ENCODE data around the gene TRAIP. TPM values are rescaled to one million over a fixed set of nuclear protein-coding genes. Genes with fewer than 3 reads are reported as not detected.
"Not testable (repeated sequence)": the region's sequence is repeated elsewhere in the genome, so short reads cannot be mapped to it uniquely, and the experiment has no call there.

The TRAIP gene
- total RNA-seq (2014; rRNA removed; shearing (Covaris generic)) (4.5 and 6.6 TPM in 2 replicates), polyA plus RNA-seq (2016; fragmentation: Nextera tagmentation; extraction: Ambion mirVana) (4.1 and 5.2 TPM in 2 replicates)

GRCh38 chr3:49856181-49857005 is at the start of gene TRAIP:
Gene TRAIP, minus strand, starts transcription at chr3:49856564. Its CDS starts 111 bp downstream, at chr3:49856453.
- H2AFZ ChIP-seq, result peak within 1 kb of the TSS; percentile 98
- H3K36me3 ChIP-seq (ENCODE audit: low read depth), result no peaks in the 10 kb centered on the region
- H3K79me2 ChIP-seq (ENCODE audit: insufficient read depth), result peaks cover 18% of the 10 kb centered on the region
- in situ Hi-C loops (cut with MboI), result no loop called here
- no peaks in the 10 kb centered on the region for H3K4me1 ChIP-seq (ENCODE audit: insufficient read depth)
- H3K9ac ChIP-seq, result peak within 1 kb of the TSS; percentile 82
- H3K9me2 ChIP-seq (ENCODE audit: insufficient read depth), result no peaks in the 10 kb centered on the region
- peak within 1 kb of the TSS; percentile 98 for H3K4me2 ChIP-seq (ENCODE audit: unreplicated experiment)
- no peak for TF ChIP-seq EZH2 (IDR thresholded peaks at IDR 0.05; ENCODE audit: insufficient read depth, poor library complexity, severe bottlenecking)
- no peak for TF ChIP-seq EZH2phosphoT487 (IDR thresholded peaks at IDR 0.05; ENCODE audit: insufficient read depth, low read depth)
- no peaks in the 10 kb centered on the region for H4K20me1 ChIP-seq (ENCODE audit: insufficient read depth)
- 1% methylated on average over 52 of the region's 52 CpGs for WGBS, 2 experiments (ENCODE audit: low coverage in 1 of 2, low lambda C conversion rate in 2 of 2, missing lambda C conversion rate in 2 of 2)
- H3K4me3 ChIP-seq, result peak within 1 kb of the TSS; percentile 98
- H3K9me3 ChIP-seq (ENCODE audit: low read depth), result no peaks in the 10 kb centered on the region
- peak within 1 kb of the TSS; percentile 15; the same call in 1 of the 2 replicates for H3K27ac ChIP-seq
- H3K27me3 ChIP-seq (replicated peaks; ENCODE audit: insufficient read depth), result no peaks in the 10 kb centered on the region
- DNase-seq, result peak; percentile 98
- no peaks in the 10 kb centered on the region for H3F3A ChIP-seq (ENCODE audit: insufficient read depth)

- 97 to 100% methylated on average over 13 of the region's 13 CpGs for WGBS, 2 experiments (ENCODE audit: low coverage in 1 of 2, low lambda C conversion rate in 2 of 2, missing lambda C conversion rate in 2 of 2)
- H4K20me1 ChIP-seq (ENCODE audit: insufficient read depth); H2AFZ ChIP-seq; DNase-seq; H3K4me3 ChIP-seq; H3K9me3 ChIP-seq (ENCODE audit: low read depth); H3K9me2 ChIP-seq (ENCODE audit: insufficient read depth); in situ Hi-C loops (cut with MboI); H3F3A ChIP-seq (ENCODE audit: insufficient read depth); H3K36me3 ChIP-seq (ENCODE audit: low read depth); H3K27me3 ChIP-seq (replicated peaks; ENCODE audit: insufficient read depth); H3K27ac ChIP-seq; H3K4me2 ChIP-seq (ENCODE audit: unreplicated experiment); H3K79me2 ChIP-seq (ENCODE audit: insufficient read depth); H3K9ac ChIP-seq: not testable (repeated sequence)
- peaks cover 20% of the 10 kb centered on the region for H3K4me1 ChIP-seq (ENCODE audit: insufficient read depth)
Measured at GRCh38 chr3:49904448-49904847, 48.1 kb upstream of the TRAIP start.

- Histone ChIP-seq H3K9me2 (ENCODE audit: insufficient read depth) (no peaks in the 10 kb centered on the region), H3K79me2 (ENCODE audit: insufficient read depth) (no peaks in the 10 kb centered on the region), H4K20me1 (ENCODE audit: insufficient read depth) (no peaks in the 10 kb centered on the region), H3K27ac (no peak within 1 kb of the TSS), H3K4me3 (peak within 1 kb of the TSS; percentile 62), H3K27me3 (replicated peaks; ENCODE audit: insufficient read depth) (no peaks in the 10 kb centered on the region), H3K4me2 (ENCODE audit: unreplicated experiment) (peak within 1 kb of the TSS; percentile 59), H3K4me1 (ENCODE audit: insufficient read depth) (peaks cover 20% of the 10 kb centered on the region), H3F3A (ENCODE audit: insufficient read depth) (0 out of 2 replicates have a peak, but pooled peaks cover 5% of the 10 kb centered on the region), H3K36me3 (ENCODE audit: low read depth) (no peaks in the 10 kb centered on the region), H3K9me3 (ENCODE audit: low read depth) (no peaks in the 10 kb centered on the region), H3K9ac (peak within 1 kb of the TSS; percentile 55), H2AFZ (peak within 1 kb of the TSS; percentile 89)
- peak; percentile 74 for DNase-seq
- no peak for TF ChIP-seq EZH2phosphoT487 (IDR thresholded peaks at IDR 0.05; ENCODE audit: insufficient read depth, low read depth)
- no peak for TF ChIP-seq EZH2 (IDR thresholded peaks at IDR 0.05; ENCODE audit: insufficient read depth, poor library complexity, severe bottlenecking)
- 34 to 46% methylated on average over 44 to 55 of the region's 65 CpGs for WGBS, 2 experiments (ENCODE audit: low coverage in 1 of 2, low lambda C conversion rate in 2 of 2, missing lambda C conversion rate in 2 of 2)
- in situ Hi-C loops (cut with MboI), result no loop called here
Measured at GRCh38 chr3:49903451-49904424, 47.4 kb upstream of the TRAIP start, which contains the start of gene MST1R. Gene MST1R, minus strand, starts transcription at chr3:49903873. Its CDS starts 264 bp downstream, at chr3:49903609.
